GM12891 (cell line): ENCODE results near the gene RGS3.

Experiments used
- PAX5 ChIP-seq: IDR thresholded peaks from 2 replicates; pipeline ENCODE4 v1.6.1; 2011; ENCODE audit warnings: low read length, moderate library complexity, mild to moderate bottlenecking; ENCODE audit not compliant: insufficient read depth, severe bottlenecking
- POLR2A ChIP-seq: IDR thresholded peaks from 2 replicates; pipeline ENCODE4 v1.6.1; 2011; ENCODE audit warnings: low read depth, low read length, control low read depth
- POLR2AphosphoS5 ChIP-seq: IDR thresholded peaks from 2 replicates; pipeline ENCODE4 v1.6.1; 2011; ENCODE audit warnings: low read depth, low read length, control low read depth
- POU2F2 ChIP-seq: IDR thresholded peaks from 2 replicates; pipeline ENCODE4 v1.6.1; 2011; ENCODE audit warnings: low read depth, mild to moderate bottlenecking, control low read depth, low read length, moderate library complexity
- SPI1 ChIP-seq: IDR thresholded peaks from 2 replicates; pipeline ENCODE4 v1.6.1; 2011; ENCODE audit warnings: low read depth, low read length, control low read depth
- TAF1 ChIP-seq: IDR thresholded peaks from 2 replicates; pipeline ENCODE4 v1.6.1; 2011; ENCODE audit warnings: low read depth, low read length, control low read depth

GRCh38 chr9:113562653-113563381 is 99.3 kb downstream of the RGS3 start:
- TF ChIP-seq TAF1 (no peak), POLR2AphosphoS5 (no peak), POU2F2 (no peak), POLR2A (no peak), SPI1 (no peak), PAX5 (no peak)
